NB4 (cell line): Measurements from ENCODE around the gene METTL25B.

ENCODE experiments used
- MYC ChIP-seq: IDR thresholded peaks from 2 replicates; pipeline ENCODE4 v1.6.1; 2011; ENCODE audit warnings: low read depth, low read length
- POLR2A ChIP-seq: IDR thresholded peaks from 2 replicates; pipeline ENCODE4 v1.6.1; 2011; ENCODE audit warnings: mild to moderate bottlenecking; ENCODE audit not compliant: insufficient read length; ENCODE audit errors: extremely low read depth
- TF ChIP-seq, protein P1 (sequence below): IDR thresholded peaks from 2 replicates; pipeline ENCODE4 v1.6.1; 2011; ENCODE audit warnings: low read depth, low read length
- TF ChIP-seq, protein P2 (sequence below): IDR thresholded peaks from one replicate; pipeline ENCODE4 v1.5.1; 2012; ENCODE audit warnings: low read depth, low read length

DNA sequence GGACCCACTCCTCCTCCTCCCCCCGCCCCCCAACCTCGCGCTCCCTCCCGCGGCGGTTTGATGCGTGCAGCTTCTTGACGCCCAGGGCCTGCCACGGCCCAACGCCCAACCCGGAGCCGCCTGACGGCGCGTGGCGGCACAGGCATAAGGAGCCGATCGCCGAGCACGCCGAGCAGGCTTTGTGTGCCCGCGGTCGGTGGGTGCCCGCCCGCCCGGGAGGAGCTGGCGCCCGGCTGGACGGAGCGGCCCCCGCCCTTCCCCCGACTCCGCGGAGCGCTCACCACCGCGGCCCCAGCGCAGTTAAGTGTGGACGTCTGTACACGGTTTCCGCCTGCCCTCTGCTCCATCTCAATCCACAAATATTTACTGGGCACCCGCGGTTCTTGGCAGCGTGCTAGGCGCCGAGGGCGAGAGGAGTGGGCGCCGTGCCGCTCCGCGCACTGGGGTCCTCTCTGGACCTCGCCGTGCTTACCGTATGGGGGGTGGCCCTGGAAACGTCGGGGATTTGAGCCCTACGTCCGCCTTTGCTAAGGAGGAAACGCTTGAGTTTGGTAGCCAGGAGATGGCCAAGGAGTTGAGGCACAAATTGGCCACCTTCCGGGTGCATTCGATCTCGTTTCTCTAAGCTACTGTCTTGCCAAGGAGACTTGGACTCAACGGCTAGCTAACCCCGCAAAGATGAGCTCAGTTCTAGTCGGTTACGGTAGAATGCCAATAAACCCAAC is 23.6 kb downstream of the METTL25B start:
- TF ChIP-seq, protein P1, sequence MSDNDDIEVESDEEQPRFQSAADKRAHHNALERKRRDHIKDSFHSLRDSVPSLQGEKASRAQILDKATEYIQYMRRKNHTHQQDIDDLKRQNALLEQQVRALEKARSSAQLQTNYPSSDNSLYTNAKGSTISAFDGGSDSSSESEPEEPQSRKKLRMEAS = peak; percentile 84
- peak; percentile 69 for TF ChIP-seq POLR2A
- TF ChIP-seq, protein P2, sequence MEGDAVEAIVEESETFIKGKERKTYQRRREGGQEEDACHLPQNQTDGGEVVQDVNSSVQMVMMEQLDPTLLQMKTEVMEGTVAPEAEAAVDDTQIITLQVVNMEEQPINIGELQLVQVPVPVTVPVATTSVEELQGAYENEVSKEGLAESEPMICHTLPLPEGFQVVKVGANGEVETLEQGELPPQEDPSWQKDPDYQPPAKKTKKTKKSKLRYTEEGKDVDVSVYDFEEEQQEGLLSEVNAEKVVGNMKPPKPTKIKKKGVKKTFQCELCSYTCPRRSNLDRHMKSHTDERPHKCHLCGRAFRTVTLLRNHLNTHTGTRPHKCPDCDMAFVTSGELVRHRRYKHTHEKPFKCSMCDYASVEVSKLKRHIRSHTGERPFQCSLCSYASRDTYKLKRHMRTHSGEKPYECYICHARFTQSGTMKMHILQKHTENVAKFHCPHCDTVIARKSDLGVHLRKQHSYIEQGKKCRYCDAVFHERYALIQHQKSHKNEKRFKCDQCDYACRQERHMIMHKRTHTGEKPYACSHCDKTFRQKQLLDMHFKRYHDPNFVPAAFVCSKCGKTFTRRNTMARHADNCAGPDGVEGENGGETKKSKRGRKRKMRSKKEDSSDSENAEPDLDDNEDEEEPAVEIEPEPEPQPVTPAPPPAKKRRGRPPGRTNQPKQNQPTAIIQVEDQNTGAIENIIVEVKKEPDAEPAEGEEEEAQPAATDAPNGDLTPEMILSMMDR = no peak
- TF ChIP-seq MYC = peak; percentile 78; the same call in 1 of the 2 replicates
